Fibroblast of gingiva (primary cell): ENCODE results near the gene SMARCAD1.
"Not testable (repeated sequence)": the region's sequence is repeated elsewhere in the genome, so short reads cannot be mapped to it uniquely, and the experiment has no call there.

Experiments used
- DNase-seq: peaks from one replicate; pipeline ENCODE4 v3.0.0-alpha.2; 2011; ENCODE audit warnings: low read depth

The SMARCAD1 gene

GRCh38 chr4:94232519-94232918 is 24.9 kb downstream of the SMARCAD1 start:
- DNase-seq = no peak

GRCh38 chr4:94235825-94236224 is 28.2 kb downstream of the SMARCAD1 start:
- no peak for DNase-seq

- DNase-seq = no peak
Measured at GRCh38 chr4:94237271-94237670, 29.6 kb downstream of the SMARCAD1 start.

- DNase-seq = no peak
Measured at GRCh38 chr4:94238160-94238559, 30.5 kb downstream of the SMARCAD1 start.

- no peak for DNase-seq
Measured at GRCh38 chr4:94240384-94240783, 32.7 kb downstream of the SMARCAD1 start.

GRCh38 chr4:94244087-94244828 is 36.6 kb downstream of the SMARCAD1 start:
- DNase-seq = no peak

GRCh38 chr4:94244829-94245185 is 37.1 kb downstream of the SMARCAD1 start:
- DNase-seq = no peak

- DNase-seq = no peak
Measured at GRCh38 chr4:94251094-94251493, 43.4 kb downstream of the SMARCAD1 start.

- peak; percentile 18 for DNase-seq
Measured at GRCh38 chr4:94253036-94253435, 45.4 kb downstream of the SMARCAD1 start.

GRCh38 chr4:94256144-94256783 is 48.6 kb downstream of the SMARCAD1 start:
- DNase-seq = no peak

- DNase-seq = no peak
Measured at GRCh38 chr4:94256828-94257227, 49.2 kb downstream of the SMARCAD1 start.

GRCh38 chr4:94262163-94263016 is 54.7 kb downstream of the SMARCAD1 start:
- DNase-seq = no peak

- no peak for DNase-seq
Measured at GRCh38 chr4:94267037-94267436, 59.4 kb downstream of the SMARCAD1 start.

- no peak for DNase-seq
Measured at GRCh38 chr4:94271248-94271647, 63.6 kb downstream of the SMARCAD1 start.

GRCh38 chr4:94274912-94275311 is 67.2 kb downstream of the SMARCAD1 start:
- no peak for DNase-seq

GRCh38 chr4:94276204-94276603 is 68.5 kb downstream of the SMARCAD1 start:
- no peak for DNase-seq

GRCh38 chr4:94277534-94277933 is 69.9 kb downstream of the SMARCAD1 start:
- no peak for DNase-seq

- no peak for DNase-seq
Measured at GRCh38 chr4:94278781-94279180, 71.1 kb downstream of the SMARCAD1 start.

- no peak for DNase-seq
Measured at GRCh38 chr4:94284889-94285288, 77.2 kb downstream of the SMARCAD1 start.

- no peak for DNase-seq
Measured at GRCh38 chr4:94285666-94286065, 78.0 kb downstream of the SMARCAD1 start.

- DNase-seq = no peak
Measured at GRCh38 chr4:94290245-94290644, 82.6 kb downstream of the SMARCAD1 start.

- DNase-seq = not testable (repeated sequence)
Measured at GRCh38 chr4:94293981-94294380, 86.3 kb downstream of the SMARCAD1 start.

- not testable (repeated sequence) for DNase-seq
Measured at GRCh38 chr4:94295473-94295872, 87.8 kb downstream of the SMARCAD1 start.
